GM21515 (cell line): ENCODE measurements around the gene NEK6.

Experiments
- ATAC-seq: cut with Tn5 transposase; IDR thresholded peaks from one replicate; pipeline ENCODE4 v1.9.1; 2021; ENCODE audit not compliant: unreplicated experiment

NEK6 gene

DNA sequence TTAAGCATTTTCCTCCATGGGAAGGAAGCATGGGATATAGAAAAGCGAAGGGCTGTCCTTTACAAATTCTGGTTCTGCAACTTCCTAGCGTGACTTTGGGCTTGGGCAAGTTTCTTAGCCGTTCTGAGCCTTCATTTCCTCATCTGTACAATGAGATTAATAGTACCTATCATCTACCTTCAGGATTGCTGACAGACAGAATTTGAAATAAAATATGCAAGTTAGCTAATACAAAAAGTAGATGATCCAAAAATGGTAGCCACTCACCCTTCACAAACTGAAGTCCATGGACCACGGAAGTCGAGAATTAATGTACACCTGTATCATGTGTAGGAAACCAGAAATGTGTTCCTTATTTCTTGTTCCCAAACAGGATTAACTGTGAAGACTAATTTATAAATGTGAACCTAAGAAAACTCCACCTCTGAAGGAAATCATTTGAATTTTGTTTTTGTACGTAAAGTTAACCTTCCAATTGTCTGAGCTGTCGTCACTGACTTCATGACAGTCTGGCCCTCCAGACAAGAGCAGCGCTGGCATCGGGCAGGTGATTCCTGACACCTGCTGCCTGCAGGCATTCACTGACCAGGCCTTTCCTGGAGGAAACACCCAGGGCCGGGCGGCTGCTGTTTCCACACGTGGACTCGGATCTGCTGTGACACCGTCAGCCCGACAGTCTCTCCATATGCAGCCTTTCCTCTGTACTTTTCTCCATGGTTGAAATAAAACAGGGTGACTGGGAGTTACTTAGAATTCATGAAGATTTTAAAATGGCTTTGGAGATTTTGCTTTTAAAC is 94.1 kb downstream of the NEK6 start:
- no peak for ATAC-seq

DNA sequence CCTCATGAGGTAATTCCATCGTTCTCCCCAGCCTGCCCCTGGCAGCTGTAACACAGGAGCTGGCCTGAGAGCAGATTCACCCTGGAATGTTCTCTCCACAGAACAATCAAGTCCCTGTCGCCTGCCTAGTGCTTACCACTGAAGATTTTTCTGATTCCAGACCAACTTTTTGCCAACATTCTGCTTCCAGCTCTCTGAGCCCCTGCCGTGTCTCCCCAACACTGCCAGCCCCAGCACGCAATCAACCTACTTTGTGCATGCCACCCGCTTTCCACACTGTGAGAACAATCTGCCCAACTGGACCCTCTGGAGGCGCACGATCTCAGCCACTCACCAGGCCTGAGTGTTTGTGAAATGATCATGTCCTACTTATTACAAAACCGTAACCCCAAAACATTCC is 94.9 kb downstream of the NEK6 start:
- no peak for ATAC-seq

DNA sequence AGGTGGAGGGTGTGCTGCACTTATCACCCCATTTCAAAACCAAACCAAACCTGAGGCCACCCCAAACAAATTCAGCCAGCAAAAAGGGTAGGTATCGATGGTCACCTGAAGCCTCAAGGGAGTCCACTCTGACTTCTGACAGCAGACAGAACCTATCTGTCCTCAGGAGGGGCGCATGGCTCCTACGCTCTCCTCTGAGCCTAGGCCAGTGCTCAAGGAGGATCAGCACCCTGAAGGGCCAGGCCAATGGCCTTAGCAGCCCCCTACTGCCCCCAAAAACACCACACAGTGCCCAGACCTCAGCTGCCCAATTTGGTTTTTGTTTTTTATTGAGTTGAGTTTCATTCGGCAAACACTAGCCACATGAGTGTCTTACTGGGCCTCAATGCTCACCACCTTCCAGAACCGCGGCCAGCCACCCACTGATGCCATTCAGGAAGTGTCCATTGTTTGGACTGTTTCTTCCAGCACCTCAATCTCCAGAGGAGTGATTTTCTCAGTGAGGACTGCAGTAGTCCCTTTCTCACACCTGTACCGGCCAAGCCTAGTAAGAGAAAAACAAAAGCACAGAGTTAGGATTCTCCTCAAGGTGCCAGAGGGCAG is 95.5 kb downstream of the NEK6 start:
- ATAC-seq = no peak

DNA sequence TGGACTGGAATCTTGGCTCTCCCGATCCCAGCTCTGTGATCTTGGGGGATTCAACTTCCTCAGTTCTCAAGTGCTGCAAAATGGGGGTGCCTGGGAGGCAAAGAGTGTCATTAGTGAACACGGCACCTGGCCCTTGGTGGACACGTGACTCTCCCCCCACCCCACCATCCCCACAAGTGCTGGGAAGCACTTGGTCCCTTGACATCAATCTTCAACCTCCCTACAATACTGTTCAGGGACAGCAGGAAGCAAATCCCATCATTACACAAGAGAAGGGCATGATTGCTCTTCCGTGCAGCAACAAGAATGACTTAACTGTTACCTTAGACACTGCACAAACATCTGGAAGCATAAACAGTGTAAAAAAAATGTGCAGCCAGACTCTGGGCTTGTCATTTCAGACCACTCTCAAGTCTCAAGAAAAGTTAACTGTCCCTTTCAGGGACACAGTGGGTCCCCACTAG is 96.1 kb downstream of the NEK6 start:
- ATAC-seq = no peak

DNA sequence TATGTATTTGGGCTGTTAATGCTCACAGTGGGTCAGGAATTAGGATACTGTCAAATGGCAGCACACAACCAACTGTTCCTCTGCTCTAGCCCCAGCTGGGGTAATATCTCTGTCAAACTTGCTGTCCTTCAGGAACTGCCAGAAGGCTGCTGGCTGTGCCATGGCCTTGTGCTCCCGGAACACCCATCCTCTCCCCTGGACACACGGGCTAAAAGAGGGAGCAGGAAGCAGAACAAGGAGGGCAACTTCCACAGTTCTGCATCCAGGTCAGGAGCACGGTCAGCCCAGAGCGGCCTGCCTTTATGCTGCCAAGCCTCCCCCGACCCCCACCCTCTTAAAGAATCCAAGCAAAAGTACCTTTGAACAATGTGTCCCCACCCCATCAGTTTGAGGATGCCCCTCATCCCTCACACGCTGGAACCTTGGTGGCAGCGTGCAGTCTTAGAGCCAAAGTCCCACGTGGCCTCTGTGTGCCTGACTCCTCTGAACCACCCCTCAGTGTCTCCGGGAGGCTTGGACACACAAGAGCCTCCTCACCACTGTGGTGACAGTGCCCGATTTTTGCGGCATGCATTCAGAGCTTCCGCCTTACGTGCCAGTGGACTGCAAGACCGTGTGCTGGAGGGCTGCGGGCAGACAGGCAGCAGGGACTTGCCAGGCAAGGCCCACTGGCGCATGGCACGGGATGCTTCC is 96.7 kb downstream of the NEK6 start:
- ATAC-seq = no peak

DNA sequence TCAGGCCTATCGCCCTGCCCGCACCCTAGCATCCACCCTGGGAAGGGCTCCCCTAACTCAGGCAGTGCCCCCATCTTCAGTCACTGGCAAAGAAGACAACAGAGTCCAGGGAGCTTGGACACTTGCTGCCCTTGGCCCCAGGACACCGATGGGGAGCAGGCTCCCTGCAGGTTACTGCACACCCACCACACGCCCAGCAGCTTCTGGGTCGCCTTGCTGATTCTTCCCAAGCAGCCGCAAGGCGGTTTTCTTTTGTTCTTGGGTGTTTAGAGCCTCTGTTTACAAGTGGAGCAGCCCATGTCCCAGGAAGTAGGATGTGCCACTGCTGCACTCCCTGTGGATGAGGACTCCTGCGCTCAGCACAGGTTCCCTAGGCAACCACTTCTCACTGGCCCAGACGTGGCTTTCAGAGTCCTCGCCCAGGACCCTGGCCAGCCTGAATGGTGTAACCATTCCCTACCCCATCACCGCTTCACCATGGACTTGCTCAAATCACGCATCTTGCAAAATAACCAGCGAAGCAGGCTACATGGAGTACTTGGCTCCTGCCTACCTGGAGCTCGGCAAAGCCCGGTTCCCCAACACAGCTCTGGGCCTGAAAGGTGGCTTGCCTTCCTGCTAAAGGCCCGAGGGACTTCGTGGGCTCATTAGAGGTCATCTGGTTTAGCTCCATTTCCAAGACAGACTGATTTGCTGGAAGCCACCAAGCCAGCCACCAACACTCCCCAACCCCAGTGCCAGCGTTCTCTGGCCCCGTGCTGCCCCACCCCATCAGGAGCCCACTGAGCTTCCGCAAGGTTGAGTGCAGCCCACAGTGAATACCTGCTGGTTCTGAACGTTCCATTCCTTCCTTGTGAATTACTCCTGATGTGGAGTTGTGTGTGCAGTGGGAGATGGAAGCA is 97.5 kb downstream of the NEK6 start:
- ATAC-seq = no peak

DNA sequence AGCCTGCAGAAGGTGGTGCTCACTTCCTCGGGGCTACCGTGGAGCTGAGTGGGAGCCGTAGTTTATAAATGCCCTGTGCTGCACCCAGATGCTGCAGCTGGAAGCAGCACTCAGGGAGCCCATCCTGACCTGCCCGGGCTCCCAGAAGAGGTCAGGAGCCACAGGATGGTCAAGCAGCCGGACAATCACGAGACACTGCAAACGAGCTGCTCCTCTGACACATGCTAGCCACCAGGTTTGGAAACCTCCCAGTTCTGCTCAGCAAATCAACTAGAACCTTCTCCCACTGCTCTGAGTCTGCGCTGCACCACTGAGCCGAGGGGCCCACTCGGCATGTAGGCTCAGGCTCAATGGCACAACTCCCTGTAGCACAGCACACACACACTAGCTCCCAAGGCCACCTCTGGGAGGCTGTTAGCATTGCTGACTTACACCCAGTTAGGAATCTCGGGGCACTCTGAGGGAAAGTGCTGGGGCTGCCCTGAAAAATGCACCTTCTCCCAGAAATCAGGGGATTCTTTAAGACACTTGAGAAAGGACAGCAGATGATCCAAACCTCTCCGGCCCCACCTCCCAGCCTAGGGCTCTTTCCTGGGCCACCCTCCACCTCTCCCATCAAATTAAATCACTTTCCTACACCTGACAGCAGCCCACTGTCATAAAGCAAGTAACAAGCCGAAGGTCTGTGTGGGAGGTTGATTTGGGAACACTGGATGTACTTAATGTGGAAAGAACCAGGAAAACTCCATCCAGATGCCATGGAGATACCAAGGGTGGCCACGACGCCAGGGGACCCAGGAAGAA is 98.4 kb downstream of the NEK6 start:
- ATAC-seq = no peak

DNA sequence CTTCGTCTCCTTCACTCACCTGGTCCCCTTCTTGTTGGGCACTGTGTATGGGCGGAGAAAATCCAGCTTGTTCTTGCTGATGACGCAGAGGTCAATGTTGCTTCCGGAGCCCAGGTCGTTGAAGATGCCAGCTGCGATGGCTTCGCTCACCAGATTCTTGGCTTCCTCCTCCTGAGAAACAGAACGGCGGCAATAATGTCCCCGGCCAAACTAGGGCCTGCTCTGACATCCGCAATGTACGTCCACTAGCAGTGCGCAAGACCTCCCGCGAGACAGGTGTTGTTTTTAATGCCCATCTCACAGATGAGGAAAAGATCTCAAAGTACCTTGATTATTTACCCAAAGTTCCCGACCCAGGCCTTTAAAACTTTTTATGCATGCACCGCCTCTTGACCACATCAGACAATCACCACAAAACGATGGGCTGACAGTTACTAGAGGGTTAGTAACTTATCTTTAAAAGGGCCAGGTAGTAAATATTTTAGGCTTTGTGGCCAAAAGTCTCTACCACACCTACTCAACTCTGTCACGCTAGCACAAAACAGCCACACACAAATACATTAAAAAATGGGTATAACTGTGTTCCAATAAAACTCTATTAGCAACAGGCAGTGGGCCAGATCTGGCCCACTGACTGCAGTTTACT is 99.1 kb downstream of the NEK6 start:
- ATAC-seq = no peak

DNA sequence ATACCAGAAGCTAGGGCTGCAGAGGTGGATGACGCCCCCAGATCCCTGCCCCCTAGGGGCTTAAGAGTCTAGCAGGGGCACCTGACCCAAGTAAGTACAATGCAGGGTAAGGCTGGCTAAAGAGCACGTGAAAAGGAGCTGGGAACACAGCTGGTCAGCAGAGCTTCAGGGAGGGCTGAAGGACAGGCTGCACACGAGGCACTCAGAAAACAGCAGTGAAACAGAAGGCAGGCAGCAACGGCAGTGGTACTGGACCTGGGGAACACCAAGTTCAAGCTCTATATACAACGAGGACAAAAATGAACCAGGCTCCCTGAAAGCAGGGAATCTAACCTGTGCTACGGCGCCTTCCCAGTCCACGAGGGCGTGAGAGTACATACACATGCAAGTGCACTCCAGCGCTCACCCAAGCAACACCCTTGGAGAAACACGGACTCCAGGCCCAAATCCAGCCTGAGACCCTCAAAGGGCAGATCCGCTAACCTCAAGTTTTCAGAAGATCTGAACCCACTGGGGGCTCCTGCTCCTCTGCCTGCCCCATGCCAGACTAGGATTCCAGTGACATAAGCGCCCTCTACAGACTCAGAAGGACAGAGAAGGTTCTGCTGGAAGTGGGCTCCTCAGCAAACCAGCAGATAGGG is 100.1 kb downstream of the NEK6 start:
- no peak for ATAC-seq

DNA sequence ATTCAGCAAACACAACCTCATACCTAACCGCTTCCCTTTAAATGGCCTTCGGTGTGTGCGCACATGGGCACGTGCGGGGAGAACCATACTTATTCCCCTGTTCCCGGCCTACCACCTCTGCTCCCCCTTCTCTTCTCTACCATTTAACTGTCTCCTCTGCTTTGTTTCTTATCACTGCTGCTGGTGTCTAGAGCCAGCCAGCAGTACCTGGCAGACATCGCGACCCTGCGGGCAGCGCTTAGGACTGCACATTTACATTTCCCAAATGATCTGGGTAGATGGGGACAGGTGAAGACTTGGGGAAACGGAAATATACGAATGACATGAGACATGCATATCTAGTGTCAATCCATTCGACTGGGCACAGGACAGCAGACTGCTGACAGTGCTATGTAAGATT is 100.9 kb downstream of the NEK6 start:
- no peak for ATAC-seq

DNA sequence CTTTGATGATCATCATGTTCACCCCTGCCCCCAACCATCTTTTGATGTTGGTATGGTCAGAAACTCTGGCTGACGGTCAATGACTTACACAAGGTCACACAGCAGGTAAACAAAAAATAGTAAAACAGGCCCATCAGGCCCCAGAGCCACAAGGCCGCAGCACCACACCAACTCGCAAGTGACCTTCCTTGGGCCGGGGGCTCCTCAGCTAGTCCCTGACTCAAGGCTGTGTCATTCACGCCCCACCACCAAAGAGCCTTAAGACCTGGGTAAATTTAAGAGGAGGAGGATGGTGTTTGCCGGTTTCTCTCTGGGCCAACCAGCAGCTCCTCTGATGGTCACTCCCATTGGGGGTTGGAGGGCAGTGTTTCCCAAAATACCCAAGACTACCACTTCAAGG is 101.7 kb downstream of the NEK6 start:
- no peak for ATAC-seq

DNA sequence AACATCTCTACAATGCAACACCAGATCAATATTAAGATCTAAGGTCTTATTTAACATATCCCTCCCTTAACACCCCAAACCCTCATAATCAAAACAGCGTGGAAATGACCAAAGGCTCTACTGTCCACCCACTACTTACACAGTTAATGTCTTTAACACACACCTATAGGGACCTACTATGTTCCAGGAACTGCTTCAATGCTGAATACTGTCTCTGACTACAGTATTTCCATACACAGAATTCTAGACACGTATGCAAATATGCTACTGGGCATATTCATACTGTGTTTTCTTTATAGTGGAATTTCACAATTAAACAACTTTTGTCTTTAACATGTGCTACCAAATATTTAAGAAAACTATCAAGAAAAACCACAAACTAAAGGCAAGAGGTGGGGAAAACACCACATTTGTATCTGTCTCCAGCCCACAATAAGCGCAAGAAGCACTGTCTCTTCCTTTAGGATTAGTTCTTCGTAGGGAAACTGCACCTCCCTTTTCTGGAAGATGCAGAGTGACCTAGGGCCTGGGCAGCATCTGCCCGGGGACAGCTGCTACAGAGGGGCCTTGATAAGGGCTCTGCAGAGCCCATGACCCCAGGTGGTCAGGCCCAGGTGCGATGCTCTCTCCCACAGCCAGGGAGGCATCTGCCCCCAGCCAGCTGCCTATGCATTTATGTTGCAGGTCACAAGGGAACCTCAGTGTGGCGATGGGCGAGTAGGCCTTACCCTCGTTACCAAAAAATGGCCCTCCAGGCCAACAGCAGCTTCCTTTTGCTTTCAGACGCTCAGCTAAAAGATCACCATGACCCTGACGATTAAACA is 102.3 kb downstream of the NEK6 start:
- ATAC-seq = no peak

DNA sequence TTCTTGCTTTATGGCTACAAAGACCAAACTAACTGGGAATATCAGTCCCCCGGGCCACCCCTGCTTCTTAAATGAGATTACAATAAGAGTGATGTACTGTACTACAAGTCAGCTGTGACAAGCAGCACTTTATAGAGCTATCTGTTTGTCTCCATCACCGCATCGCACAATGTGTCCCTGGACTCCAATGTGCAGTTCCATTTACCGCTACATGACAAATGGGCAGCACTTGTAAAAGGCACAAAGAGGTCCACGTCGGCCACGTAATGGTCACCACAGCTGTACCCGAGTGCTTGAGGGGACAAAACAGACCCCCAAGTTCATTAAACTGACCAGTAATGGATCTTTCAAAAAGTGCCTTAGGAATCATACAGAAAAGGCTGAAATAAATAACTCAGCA is 103.4 kb downstream of the NEK6 start:
- ATAC-seq = no peak

DNA sequence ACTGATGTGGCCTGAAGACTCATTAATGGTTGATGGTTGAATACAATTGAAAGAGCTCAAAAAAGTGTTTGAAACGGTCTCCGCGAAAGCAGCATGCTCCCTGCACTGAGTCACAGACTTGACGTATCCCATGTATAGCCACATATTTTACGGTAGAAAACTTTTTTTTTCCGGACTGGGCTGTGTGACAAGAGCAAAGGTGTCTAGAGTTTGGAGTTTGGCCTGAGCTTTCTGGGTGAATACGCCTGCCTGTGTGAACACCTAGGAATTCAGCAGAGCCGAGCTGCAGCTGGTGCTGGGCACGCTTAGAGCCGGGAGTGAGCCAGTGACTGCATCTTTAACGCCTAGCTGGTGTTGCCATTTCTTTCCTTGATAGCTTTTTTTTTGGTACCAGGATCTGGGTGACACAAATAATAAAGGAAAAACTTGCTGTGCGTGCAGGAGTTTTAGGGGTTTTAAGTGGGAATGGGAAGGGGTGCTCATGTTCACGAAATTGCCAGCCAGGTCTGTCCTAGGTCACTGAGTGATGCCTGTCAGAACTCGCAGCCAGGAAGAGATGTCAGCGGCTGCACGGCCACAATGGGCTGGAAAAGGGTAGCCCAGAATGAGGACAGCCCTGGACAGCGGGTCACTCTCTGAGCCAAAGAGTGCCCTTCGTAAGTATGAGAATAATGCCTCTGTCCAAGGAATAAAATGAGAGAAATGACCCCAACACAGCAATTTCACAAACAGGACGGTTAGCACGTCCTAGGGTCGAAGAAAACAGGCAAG is 105.8 kb downstream of the NEK6 start:
- ATAC-seq = no peak

DNA sequence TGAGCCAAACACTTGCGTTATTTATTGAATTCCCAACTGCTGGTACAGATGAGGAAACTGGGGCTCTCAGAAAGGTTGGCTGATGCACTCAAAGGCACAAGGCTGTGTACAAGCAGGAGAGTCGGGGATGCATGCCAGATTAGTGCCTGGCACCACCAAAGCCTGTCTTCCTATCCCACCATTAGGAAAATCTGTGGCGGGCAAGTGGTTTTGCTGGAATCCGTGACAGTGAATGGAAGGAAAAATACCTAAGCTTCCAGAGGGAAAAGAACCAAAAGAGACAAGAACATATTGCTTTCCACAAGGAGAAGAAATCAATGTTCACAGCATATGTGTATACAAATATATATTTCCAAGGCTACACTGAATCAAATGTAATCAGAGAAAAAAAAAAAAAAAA is 106.4 kb downstream of the NEK6 start:
- ATAC-seq = no peak

DNA sequence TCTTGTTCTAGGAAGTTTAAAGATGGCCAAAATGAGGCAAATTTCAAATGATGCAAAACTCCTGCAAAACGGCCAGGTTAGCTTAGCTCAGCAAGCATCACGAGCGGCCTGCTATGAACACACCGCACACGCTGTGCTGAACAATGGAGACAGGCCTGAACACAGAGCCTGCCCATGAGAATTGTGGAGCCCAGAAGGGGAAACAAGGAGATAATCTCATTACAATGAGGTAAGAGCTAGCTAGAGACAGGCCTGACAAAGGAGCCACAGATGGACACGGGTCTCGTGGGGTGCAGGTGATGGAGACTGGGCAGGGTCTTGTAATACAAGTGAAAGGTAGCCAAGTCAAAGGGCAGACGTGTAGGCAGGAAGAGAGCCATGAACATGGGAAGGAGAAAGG is 107.3 kb downstream of the NEK6 start:
- no peak for ATAC-seq

DNA sequence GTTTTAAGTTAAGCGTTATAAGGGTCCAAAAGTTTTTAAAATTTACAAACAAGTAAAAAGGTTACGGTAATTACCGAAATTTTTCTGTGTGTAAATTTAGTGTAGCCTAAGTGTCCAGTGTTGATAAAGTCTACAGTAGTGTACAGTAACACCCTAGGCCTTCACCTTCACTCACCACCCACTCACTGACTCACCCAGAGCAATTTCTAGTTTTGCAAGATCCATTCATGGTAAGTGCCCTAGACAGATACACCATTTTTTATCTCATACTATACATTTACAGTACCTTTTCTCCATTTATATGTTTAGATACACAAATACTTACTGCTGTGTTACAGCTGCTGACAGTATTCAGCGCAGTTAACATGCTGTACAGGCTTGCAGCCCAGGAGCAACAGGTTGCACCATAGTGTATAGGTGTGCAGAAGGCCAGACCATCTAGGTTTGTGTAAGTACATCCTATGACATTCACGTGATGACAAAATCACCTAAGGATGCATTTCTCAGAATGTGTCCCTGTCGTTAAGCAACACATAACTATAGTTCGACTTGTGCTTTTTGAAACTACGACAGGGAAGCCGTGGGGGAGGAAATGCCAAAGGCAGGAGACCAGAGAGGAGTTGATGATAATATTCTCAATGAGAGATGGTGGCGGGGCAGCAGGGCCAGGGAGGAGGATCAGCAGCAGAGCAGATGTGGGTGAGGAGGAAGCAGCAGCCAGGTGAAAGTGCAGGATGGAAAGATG is 108.9 kb downstream of the NEK6 start:
- ATAC-seq = no peak
